ENCODE results near the gene EN2. TPM values are rescaled to one million over a fixed set of nuclear protein-coding genes. Genes with fewer than 3 reads are reported as not detected.

EN2 gene
- total and polyA plus RNA-seq, 3 donors from 2014 or later, result 0.81 to 1.6 (median 1.6) TPM

DNA sequence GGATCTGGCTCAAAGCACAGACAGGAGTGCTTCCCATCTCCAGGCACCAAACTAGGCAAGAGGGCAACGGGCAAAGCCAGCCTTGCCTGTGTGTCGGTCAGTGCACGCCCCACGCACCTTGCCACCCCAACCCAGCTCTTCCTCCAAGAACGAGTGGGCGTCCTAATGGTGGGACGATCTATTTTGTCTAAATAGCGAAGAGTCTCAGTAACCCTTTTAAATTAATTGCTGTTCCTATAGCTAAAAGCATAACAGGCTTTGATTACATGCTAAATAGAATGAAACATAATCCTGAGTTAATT lies 12.2 kb downstream of the EN2 start:
- 37 to 39% methylated on average over 8 of the region's 8 CpGs for WGBS, 2 donors
- H3K9me3 ChIP-seq, result no peaks in the 10 kb centered on the region
- no peaks in the 10 kb centered on the region for H3K36me3 ChIP-seq (ENCODE audit: low read depth, missing control alignments)
- no peak for DNase-seq
- TF ChIP-seq, protein P1, sequence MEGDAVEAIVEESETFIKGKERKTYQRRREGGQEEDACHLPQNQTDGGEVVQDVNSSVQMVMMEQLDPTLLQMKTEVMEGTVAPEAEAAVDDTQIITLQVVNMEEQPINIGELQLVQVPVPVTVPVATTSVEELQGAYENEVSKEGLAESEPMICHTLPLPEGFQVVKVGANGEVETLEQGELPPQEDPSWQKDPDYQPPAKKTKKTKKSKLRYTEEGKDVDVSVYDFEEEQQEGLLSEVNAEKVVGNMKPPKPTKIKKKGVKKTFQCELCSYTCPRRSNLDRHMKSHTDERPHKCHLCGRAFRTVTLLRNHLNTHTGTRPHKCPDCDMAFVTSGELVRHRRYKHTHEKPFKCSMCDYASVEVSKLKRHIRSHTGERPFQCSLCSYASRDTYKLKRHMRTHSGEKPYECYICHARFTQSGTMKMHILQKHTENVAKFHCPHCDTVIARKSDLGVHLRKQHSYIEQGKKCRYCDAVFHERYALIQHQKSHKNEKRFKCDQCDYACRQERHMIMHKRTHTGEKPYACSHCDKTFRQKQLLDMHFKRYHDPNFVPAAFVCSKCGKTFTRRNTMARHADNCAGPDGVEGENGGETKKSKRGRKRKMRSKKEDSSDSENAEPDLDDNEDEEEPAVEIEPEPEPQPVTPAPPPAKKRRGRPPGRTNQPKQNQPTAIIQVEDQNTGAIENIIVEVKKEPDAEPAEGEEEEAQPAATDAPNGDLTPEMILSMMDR (IDR thresholded peaks at IDR 0.05), result no peak
- no peak for TF ChIP-seq POLR2A (IDR thresholded peaks at IDR 0.05)
- H3K27me3 ChIP-seq, result no peaks in the 10 kb centered on the region
- H3K27ac ChIP-seq, result no peak overlapping the region
- H3K4me1 ChIP-seq, result peaks cover 8% of the 10 kb centered on the region
- no peak overlapping the region for H3K4me3 ChIP-seq
- intact Hi-C loops (cut with DNase I; ENCODE audit: low total_unique reads), result no loop called here

DNA sequence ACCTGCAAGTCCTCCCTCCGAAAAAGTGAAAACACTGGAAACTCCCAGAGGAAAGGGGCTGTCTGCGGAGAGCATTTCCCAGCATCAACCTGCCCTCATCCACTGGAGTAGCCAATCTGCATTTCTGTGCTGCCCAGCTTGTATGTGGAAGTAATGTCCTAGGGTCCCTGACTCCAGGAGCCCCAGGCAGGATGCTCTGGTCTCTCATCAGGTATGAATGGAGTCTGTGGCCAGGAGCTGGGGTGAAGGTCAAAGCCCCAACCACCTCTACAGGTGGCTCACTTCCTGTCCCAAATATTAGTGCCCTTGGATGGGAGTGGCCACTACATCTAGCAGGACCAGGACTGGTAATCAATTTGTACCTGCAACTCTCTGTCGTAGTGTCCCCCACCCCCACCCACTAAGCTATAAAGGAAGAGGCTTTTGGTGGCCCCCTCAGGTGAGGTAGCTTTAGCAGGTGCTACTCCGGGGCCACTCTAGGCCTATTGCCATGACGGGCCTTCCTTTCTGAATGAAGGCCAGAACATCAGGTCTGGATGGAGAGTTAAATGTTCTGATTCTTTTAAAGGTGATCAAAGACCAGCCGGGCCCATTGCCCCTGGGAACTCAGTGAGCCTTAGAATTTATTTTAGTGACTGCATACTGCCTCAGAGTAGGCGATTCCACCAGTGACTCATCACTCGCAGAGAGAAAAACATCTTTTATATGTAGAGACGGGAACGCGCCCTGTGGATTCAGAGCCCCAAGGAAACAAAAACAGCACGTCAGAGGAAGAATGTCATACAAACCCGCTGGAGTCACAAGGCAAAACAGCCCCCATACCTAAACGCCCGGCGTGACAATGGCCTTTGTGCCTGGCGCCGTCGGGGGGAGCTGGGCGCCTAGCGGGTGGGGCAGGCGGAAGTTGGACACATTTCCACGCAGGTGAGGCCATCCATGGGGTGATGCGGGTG lies 13.0 kb downstream of the EN2 start:
- DNase-seq, result no peak
- no peaks in the 10 kb centered on the region for H3K9me3 ChIP-seq
- no peak overlapping the region for H3K27ac ChIP-seq
- intact Hi-C loops (cut with DNase I; ENCODE audit: low total_unique reads), result no loop called here
- H3K36me3 ChIP-seq (ENCODE audit: low read depth, missing control alignments), result no peaks in the 10 kb centered on the region
- H3K4me1 ChIP-seq, result peaks cover 8% of the 10 kb centered on the region
- H3K27me3 ChIP-seq, result no peaks in the 10 kb centered on the region
- 20 to 34% methylated on average over 21 to 24 of the region's 24 CpGs for WGBS, 2 donors
- TF ChIP-seq, protein P1 (IDR thresholded peaks at IDR 0.05), result no peak
- no peak for TF ChIP-seq POLR2A (IDR thresholded peaks at IDR 0.05)
- H3K4me3 ChIP-seq, result no peak overlapping the region

DNA sequence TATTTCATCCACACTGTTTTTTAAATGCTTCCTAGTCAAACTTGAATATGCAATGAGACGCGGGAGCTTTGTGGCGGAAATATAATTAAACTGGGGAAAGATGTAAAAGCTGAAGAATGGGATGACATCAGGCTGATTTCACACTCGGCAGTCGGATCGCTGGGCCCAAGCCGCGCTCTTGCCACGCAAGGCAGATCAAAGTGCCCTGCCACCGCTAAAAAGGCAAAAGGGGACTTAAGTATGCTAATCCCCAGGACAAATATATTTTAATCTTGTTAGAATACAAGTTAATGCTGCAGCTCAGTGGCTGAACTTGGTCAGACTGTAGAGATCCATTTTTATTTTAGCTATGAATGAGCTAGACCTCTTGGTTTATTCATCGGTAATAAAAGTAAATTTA lies 13.8 kb downstream of the EN2 start:
- Histone ChIP-seq H3K27ac (no peak overlapping the region), H3K4me3 (no peak overlapping the region), H3K36me3 (ENCODE audit: low read depth, missing control alignments) (no peaks in the 10 kb centered on the region), H3K9me3 (no peaks in the 10 kb centered on the region), H3K27me3 (no peaks in the 10 kb centered on the region), H3K4me1 (peaks cover 8% of the 10 kb centered on the region)
- DNase-seq, result no peak
- TF ChIP-seq, protein P1 (IDR thresholded peaks at IDR 0.05), result no peak
- no peak for TF ChIP-seq POLR2A (IDR thresholded peaks at IDR 0.05)
- intact Hi-C loops (cut with DNase I; ENCODE audit: low total_unique reads), result no loop called here
- WGBS, 2 donors, result 35 to 36% methylated on average over 11 of the region's 11 CpGs

DNA sequence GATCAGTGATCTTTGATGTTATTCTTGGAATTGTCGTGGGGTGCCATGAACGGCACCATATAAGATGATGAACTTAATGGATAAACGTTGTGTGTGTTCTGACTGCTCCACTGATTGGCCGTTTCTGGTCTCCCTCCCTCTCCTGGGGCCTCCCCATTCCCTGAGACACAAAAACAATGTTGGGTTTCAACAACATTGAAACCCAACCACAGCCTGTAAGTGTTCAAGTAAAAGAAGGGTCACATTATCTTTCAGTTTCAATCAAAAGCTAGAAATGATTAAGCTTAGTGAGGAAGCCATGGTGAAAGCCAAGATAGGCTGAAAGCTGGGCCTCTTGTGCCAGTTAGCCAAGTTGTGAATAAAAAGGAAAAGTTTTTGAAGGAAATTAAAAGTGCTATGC lies 19.5 kb downstream of the EN2 start:
- Histone ChIP-seq H3K4me3 (no peak overlapping the region), H3K36me3 (ENCODE audit: low read depth, missing control alignments) (no peaks in the 10 kb centered on the region), H3K27me3 (no peaks in the 10 kb centered on the region), H3K4me1 (no peaks in the 10 kb centered on the region), H3K27ac (no peak overlapping the region), H3K9me3 (no peaks in the 10 kb centered on the region)
- no peak for DNase-seq
- no peak for TF ChIP-seq POLR2A (IDR thresholded peaks at IDR 0.05)
- TF ChIP-seq, protein P1 (IDR thresholded peaks at IDR 0.05), result no peak
- WGBS, 2 donors, result 80 to 87% methylated on average over 4 of the region's 4 CpGs
- intact Hi-C loops (cut with DNase I; ENCODE audit: low total_unique reads), result no loop called here

DNA sequence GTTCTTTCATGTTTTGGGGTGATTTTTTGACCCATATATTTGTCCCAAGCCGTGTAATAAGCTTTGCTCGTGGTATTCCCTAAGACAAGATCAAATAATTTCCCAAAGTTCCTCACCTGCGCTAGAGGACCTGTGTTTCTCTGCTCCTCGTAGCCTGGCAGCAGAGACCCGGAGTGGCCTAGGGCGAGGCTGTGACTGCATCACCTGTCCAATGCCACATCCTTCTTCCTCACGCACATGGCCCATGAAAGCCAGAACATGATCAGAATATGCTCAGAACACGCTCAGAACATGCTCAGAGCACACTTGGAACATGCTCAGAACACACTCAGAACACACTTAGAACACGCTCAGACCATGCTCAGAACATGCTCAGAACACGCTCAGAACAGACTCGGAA lies 23.8 kb downstream of the EN2 start:
- WGBS, 2 donors, result 87 to 94% methylated on average over 10 to 11 of the region's 11 CpGs

More for the DNA sequence above, 23.8 kb downstream of the EN2 start:
- Histone ChIP-seq H3K4me1 (no peaks in the 10 kb centered on the region), H3K27ac (no peak overlapping the region), H3K27me3 (no peaks in the 10 kb centered on the region), H3K4me3 (no peak overlapping the region), H3K9me3 (no peaks in the 10 kb centered on the region), H3K36me3 (ENCODE audit: low read depth, missing control alignments) (no peaks in the 10 kb centered on the region)
- intact Hi-C loops (cut with DNase I; ENCODE audit: low total_unique reads), result no loop called here
- no peak for DNase-seq
- TF ChIP-seq POLR2A (IDR thresholded peaks at IDR 0.05), result no peak
- TF ChIP-seq, protein P1 (IDR thresholded peaks at IDR 0.05), result no peak
